GM20000 (cell line): ENCODE measurements around the gene DRGX.

ENCODE experiments used
- DNase-seq: peaks from one replicate; pipeline ENCODE4 v3.0.0; 2012; ENCODE audit warnings: low spot score
- TF ChIP-seq, protein P1 (sequence below): IDR thresholded peaks from 2 replicates; pipeline ENCODE4 v1.5.1; 2012; ENCODE audit warnings: mild to moderate bottlenecking, control low read depth; ENCODE audit errors: extremely low read depth, missing control alignments

Gene DRGX

DNA sequence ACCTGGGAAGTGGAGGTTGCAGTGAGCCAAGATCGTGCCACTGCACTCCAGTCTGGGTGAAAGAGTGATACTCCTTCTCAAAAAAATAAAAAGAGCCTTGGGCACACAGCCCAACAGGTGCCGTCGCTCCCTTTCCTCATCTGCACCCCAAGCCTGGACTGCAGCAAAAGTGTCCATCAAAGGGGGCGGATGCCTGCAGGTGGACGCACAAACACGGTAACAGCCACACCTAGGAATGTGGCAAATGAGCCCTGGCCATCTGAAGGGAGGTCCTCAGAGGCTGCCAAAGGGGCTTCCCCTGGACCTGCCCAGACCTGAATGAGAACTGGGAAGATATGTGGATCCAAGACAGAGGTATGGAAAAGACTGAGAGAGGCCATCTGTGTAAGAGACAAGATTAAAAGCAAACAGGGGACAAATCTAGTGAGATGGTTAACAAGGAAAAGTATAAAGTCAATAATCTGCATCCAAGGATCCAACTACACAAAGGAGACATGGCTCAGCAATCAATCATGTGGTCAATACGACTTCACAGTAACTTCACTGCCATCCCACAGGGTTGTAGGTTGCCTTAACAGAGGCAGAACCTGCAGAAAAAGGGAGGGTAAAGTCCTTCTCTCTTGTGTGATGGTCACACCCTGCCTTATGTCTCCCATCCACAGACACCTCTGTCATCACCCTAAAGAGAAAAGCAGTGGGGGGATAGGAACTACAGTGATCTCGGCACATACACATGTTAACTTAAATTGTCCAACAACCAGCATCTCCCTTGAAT, 25.4 kb downstream of the DRGX start:
- DNase-seq = no peak
- TF ChIP-seq, protein P1, sequence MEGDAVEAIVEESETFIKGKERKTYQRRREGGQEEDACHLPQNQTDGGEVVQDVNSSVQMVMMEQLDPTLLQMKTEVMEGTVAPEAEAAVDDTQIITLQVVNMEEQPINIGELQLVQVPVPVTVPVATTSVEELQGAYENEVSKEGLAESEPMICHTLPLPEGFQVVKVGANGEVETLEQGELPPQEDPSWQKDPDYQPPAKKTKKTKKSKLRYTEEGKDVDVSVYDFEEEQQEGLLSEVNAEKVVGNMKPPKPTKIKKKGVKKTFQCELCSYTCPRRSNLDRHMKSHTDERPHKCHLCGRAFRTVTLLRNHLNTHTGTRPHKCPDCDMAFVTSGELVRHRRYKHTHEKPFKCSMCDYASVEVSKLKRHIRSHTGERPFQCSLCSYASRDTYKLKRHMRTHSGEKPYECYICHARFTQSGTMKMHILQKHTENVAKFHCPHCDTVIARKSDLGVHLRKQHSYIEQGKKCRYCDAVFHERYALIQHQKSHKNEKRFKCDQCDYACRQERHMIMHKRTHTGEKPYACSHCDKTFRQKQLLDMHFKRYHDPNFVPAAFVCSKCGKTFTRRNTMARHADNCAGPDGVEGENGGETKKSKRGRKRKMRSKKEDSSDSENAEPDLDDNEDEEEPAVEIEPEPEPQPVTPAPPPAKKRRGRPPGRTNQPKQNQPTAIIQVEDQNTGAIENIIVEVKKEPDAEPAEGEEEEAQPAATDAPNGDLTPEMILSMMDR = no peak

DNA sequence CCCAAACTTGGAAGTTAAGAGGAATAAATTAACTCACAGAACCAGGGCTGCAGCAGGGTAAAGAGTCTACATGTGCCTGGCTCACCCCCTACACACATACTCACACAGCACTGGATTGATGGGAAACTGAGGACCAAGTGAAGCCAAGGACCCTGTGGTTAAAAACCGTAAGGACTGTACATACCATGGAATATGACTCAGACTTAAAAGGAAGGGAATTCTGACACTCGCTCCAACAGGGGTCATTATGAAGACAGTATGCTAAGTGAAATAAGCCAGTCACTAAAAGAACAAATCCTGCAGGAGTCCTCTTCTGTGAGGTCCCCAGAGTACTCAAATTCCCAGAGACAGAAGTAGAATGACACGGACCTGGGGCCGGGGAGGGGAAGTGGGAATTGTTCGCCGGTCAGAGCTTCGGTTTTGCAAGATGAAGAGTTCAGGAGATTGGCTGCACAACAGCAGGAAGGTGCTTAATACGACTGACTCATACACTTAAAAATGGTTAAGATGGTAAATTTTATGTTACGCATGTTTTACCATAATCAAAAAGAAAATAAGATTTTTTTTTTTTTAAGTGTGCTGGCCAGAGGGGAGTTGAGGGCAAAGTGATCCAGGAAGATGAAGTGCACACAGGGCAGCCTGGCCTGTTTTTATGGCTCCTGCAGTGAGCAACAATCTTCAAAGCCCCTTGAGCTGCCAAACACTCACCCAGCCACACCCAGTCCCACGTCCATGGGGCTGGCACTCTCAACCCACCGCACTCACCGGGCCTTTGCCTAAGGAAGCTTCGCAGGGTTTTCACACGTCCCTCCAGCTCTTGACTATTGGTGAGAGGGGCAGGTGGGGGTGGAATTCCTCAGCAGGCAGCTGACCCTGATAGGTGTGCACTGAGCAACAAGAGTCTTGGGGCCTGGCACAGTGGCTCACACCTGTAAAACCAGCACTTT, 26.4 kb downstream of the DRGX start:
- TF ChIP-seq, protein P1 = no peak

DNA sequence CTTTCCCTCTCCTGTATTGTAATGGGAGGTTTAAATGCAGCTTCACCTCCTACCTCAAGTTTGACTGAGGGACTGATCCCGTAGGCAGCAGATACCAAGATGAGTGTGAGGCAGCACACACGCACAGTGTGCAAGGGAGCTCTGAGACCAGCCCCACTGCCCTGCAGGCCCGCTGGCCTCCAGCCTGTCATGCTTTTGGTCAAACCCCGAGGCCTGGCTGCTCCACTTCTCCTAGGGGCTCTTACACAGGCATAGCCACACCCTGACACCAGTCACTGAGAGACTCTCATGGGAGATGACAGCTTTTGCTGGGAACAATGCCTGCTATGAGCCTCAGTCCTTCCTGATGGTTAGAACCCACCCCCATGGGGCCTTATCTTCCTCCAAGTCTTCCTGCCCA, 27.6 kb downstream of the DRGX start:
- TF ChIP-seq, protein P1 = no peak
- DNase-seq = no peak

More for the DNA sequence above, 26.4 kb downstream of the DRGX start:
- no peak for DNase-seq

DNA sequence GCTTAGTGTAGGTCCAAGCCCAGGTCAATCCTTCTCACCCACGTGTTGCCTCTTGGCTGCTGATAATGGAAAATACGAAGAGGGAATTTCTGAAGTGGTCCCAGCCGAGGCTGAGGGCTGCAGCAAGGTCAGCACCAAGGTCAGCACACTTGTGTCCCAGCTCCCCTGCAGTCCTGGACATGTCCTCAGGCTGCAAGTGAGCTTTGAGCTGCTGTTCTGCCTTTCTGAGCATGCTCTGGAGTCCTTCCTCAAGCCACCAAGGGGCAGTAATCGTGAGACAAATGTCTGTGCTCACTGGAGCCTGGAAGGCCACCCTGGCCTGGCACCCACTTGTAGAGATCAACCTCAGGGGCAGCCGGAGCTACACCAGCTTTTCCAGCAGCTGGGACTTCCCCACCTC, 28.3 kb downstream of the DRGX start:
- no peak for DNase-seq
- TF ChIP-seq, protein P1 = no peak

DNA sequence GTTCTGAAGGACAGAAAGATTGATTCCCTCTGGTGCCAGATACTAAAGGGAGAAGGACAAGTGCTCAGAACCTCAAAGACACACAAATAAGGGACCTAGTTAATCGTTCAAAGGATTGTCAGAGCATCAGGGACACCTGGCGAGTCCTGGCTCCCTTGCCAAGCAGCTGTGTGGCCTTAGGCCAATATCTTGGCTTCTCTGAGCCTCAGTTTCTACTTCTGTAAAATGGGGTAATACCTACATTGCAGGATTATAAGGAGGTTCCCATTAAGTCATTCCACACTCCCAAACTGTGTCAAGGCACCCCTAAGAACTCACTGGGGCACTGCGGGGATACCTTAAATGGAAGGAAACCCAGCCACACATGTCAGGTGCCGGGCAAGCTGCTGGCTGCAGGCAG, 29.4 kb downstream of the DRGX start:
- TF ChIP-seq, protein P1 = no peak
- DNase-seq = no peak

DNA sequence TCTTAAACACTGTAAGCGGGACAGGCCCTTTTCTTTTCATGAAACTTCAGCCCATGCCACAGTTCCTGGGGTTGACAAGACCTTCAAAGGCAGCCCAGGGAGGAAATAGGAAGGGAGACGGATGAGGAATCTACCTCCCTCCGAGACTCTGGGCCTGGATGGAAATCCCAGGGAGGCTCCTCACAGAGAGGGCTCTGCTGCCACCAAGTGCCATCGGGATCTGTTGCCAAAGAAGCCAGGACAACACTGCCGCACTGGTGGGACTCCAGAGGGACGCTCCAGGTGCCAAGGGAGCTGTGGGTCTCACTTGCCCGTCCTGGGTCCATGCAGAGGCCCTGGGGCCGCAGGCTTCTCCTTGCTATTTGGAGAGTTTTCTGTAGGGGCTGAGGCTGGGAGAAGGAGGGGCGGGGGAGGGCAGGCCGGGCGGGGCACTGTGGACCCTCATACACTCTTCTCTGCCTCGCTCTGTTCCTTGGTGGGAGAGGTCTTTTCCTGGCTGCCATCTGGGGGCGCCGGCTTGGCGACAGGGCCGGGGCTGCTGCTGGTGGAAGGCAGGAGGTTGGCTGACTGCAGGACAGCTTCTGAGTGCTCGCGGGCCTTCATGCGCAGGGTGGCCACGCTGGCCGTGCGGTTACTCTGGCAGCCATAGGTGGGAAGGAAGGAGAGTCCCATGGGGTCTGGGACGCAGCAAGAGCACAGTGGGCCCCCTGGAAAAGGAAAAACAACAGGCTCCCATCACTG, 30.0 kb downstream of the DRGX start:
- TF ChIP-seq, protein P1 = no peak
- no peak for DNase-seq
